Measurements from ENCODE around the gene PCDHB6.
"Not testable (repeated sequence)": the region's sequence is repeated elsewhere in the genome, so short reads cannot be mapped to it uniquely, and the experiment has no call there.

The PCDHB6 gene

GRCh38 chr5:141149812-141150211, at the start of gene PCDHB6:
Gene PCDHB6 (plus strand): TSS chr5:141150057. CDS start chr5:141150258, 201 bp downstream.
- no peaks in the 10 kb centered on the region for H3K36me3 ChIP-seq (ENCODE audit: insufficient read depth, low read length)
- H3K4me1 ChIP-seq (ENCODE audit: insufficient read depth, low read length): no peaks in the 10 kb centered on the region
- no peaks in the 10 kb centered on the region for H3K27me3 ChIP-seq (ENCODE audit: insufficient read depth, low read length)
- H2AFZ ChIP-seq (ENCODE audit: low read depth, low read length): no peak within 1 kb of the TSS
- H3K4me3 ChIP-seq (ENCODE audit: low read length): no peak within 1 kb of the TSS
- H3K9me3 ChIP-seq (ENCODE audit: low read length): peaks cover 14% of the 10 kb centered on the region

GRCh38 chr5:141100243-141100805, 49.5 kb upstream of the PCDHB6 start, which contains the start of gene PCDHB3:
Gene PCDHB3 (plus strand): TSS chr5:141100473. CDS start chr5:141100650, 177 bp downstream.
- peaks cover 43% of the 10 kb centered on the region for H3K9me3 ChIP-seq (ENCODE audit: low read length)

DNA sequence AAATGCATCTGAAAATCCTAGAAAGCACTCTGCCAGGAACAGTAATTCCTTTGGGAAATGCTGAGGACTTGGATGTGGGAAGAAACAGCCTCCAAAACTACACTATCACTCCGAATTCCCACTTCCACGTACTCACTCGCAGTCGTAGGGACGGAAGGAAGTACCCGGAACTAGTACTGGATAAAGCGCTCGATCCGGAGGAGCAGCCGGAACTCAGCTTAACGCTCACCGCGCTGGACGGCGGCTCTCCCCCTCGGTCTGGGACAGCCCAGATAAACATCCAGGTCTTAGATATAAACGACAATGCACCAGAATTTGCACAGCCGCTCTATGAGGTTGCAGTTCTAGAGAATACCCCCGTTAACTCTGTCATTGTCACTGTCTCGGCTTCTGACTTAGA, 48.8 kb upstream of the PCDHB6 start:
- no peaks in the 10 kb centered on the region for H3K27me3 ChIP-seq (ENCODE audit: insufficient read depth, low read length)
- no peaks in the 10 kb centered on the region for H3K4me1 ChIP-seq (ENCODE audit: insufficient read depth, low read length)
- peaks cover 42% of the 10 kb centered on the region for H3K36me3 ChIP-seq (ENCODE audit: insufficient read depth, low read length)
- H2AFZ ChIP-seq (ENCODE audit: low read depth, low read length): no peak overlapping the region
- H3K9me3 ChIP-seq (ENCODE audit: low read length): peaks cover 37% of the 10 kb centered on the region
- H3K4me3 ChIP-seq (ENCODE audit: low read length): no peak overlapping the region

More at GRCh38 chr5:141100243-141100805, 49.5 kb upstream of the PCDHB6 start, which contains the start of gene PCDHB3:
- no peak within 1 kb of the TSS for H2AFZ ChIP-seq (ENCODE audit: low read depth, low read length)
- peaks cover 46% of the 10 kb centered on the region for H3K36me3 ChIP-seq (ENCODE audit: insufficient read depth, low read length)
- no peak within 1 kb of the TSS for H3K4me3 ChIP-seq (ENCODE audit: low read length)
- H3K4me1 ChIP-seq (ENCODE audit: insufficient read depth, low read length): no peaks in the 10 kb centered on the region
- H3K27me3 ChIP-seq (ENCODE audit: insufficient read depth, low read length): no peaks in the 10 kb centered on the region

GRCh38 chr5:141102070-141102469, 47.8 kb upstream of the PCDHB6 start:
- Histone ChIP-seq H3K9me3 (ENCODE audit: low read length) (peaks cover 35% of the 10 kb centered on the region), H3K36me3 (ENCODE audit: insufficient read depth, low read length) (peaks cover 39% of the 10 kb centered on the region)
- not testable (repeated sequence) for H3K4me1 ChIP-seq (ENCODE audit: insufficient read depth, low read length); H3K27me3 ChIP-seq (ENCODE audit: insufficient read depth, low read length); H2AFZ ChIP-seq (ENCODE audit: low read depth, low read length); H3K4me3 ChIP-seq (ENCODE audit: low read length)

DNA sequence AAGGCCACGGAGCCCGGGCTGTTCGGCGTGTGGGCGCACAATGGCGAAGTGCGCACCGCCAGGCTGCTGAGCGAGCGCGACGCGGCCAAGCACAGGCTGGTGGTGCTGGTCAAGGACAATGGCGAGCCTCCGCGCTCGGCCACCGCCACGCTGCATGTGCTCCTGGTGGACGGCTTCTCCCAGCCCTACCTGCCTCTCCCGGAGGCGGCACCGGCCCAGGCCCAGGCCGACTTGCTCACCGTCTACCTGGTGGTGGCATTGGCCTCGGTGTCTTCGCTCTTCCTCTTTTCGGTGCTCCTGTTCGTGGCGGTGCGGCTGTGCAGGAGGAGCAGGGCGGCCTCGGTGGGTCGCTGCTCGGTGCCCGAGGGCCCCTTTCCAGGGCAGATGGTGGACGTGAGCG, 47.4 kb upstream of the PCDHB6 start:
- H3K4me1 ChIP-seq (ENCODE audit: insufficient read depth, low read length); H3K4me3 ChIP-seq (ENCODE audit: low read length); H2AFZ ChIP-seq (ENCODE audit: low read depth, low read length); H3K27me3 ChIP-seq (ENCODE audit: insufficient read depth, low read length): not testable (repeated sequence)
- Histone ChIP-seq H3K36me3 (ENCODE audit: insufficient read depth, low read length) (peaks cover 35% of the 10 kb centered on the region), H3K9me3 (ENCODE audit: low read length) (peaks cover 36% of the 10 kb centered on the region)

DNA sequence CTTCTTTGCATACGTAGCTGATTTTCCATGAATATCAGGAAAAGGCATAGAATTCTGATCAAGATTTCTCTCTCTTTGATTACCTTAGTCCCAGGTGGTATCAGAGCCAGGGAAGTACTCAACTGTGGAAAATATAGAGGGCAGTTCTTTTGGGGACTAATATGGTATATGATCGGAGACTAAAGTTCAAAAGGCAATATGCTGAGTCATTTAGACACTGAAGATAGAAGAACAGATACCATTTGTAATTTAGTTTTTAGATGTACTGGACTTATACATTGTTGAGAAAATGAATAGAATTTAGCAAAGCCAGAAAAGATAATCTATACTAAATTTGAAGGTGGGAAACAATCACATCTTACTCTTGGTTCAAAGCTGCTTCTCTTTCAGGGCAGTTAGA, 44.5 kb upstream of the PCDHB6 start:
- no peaks in the 10 kb centered on the region for H3K4me1 ChIP-seq (ENCODE audit: insufficient read depth, low read length)
- H3K27me3 ChIP-seq (ENCODE audit: insufficient read depth, low read length): no peaks in the 10 kb centered on the region
- H3K4me3 ChIP-seq (ENCODE audit: low read length): no peak overlapping the region
- peaks cover 20% of the 10 kb centered on the region for H3K9me3 ChIP-seq (ENCODE audit: low read length)
- peaks cover 16% of the 10 kb centered on the region for H3K36me3 ChIP-seq (ENCODE audit: insufficient read depth, low read length)
- H2AFZ ChIP-seq (ENCODE audit: low read depth, low read length): no peak overlapping the region

- Histone ChIP-seq H3K4me1 (ENCODE audit: insufficient read depth, low read length) (no peaks in the 10 kb centered on the region), H3K9me3 (ENCODE audit: low read length) (peaks cover 27% of the 10 kb centered on the region), H3K36me3 (ENCODE audit: insufficient read depth, low read length) (peaks cover 9% of the 10 kb centered on the region), H2AFZ (ENCODE audit: low read depth, low read length) (no peak overlapping the region), H3K27me3 (ENCODE audit: insufficient read depth, low read length) (no peaks in the 10 kb centered on the region), H3K4me3 (ENCODE audit: low read length) (no peak overlapping the region)
Observed at GRCh38 chr5:141119250-141119649, 30.6 kb upstream of the PCDHB6 start.

GRCh38 chr5:141121563-141121962, 28.3 kb upstream of the PCDHB6 start, which contains the start of gene PCDHB4:
Gene PCDHB4 (plus strand): TSS chr5:141121818. CDS start chr5:141121999, 181 bp downstream.
- Histone ChIP-seq H2AFZ (ENCODE audit: low read depth, low read length) (no peak within 1 kb of the TSS), H3K27me3 (ENCODE audit: insufficient read depth, low read length) (no peaks in the 10 kb centered on the region), H3K4me3 (ENCODE audit: low read length) (no peak within 1 kb of the TSS), H3K9me3 (ENCODE audit: low read length) (peaks cover 25% of the 10 kb centered on the region), H3K36me3 (ENCODE audit: insufficient read depth, low read length) (peaks cover 9% of the 10 kb centered on the region), H3K4me1 (ENCODE audit: insufficient read depth, low read length) (no peaks in the 10 kb centered on the region)

GRCh38 chr5:141121985-141122384, 27.9 kb upstream of the PCDHB6 start:
- H3K4me3 ChIP-seq (ENCODE audit: low read length): no peak overlapping the region

GRCh38 chr5:141123396-141124135, 26.3 kb upstream of the PCDHB6 start:
- H3K27me3 ChIP-seq (ENCODE audit: insufficient read depth, low read length); H3K4me3 ChIP-seq (ENCODE audit: low read length); H3K36me3 ChIP-seq (ENCODE audit: insufficient read depth, low read length); H2AFZ ChIP-seq (ENCODE audit: low read depth, low read length); H3K4me1 ChIP-seq (ENCODE audit: insufficient read depth, low read length): not testable (repeated sequence)
- H3K9me3 ChIP-seq (ENCODE audit: low read length): peaks cover 21% of the 10 kb centered on the region

More at GRCh38 chr5:141121985-141122384, 27.9 kb upstream of the PCDHB6 start:
- no peaks in the 10 kb centered on the region for H3K27me3 ChIP-seq (ENCODE audit: insufficient read depth, low read length)
- no peaks in the 10 kb centered on the region for H3K4me1 ChIP-seq (ENCODE audit: insufficient read depth, low read length)
- peaks cover 9% of the 10 kb centered on the region for H3K36me3 ChIP-seq (ENCODE audit: insufficient read depth, low read length)
- peaks cover 21% of the 10 kb centered on the region for H3K9me3 ChIP-seq (ENCODE audit: low read length)
- no peak overlapping the region for H2AFZ ChIP-seq (ENCODE audit: low read depth, low read length)

DNA sequence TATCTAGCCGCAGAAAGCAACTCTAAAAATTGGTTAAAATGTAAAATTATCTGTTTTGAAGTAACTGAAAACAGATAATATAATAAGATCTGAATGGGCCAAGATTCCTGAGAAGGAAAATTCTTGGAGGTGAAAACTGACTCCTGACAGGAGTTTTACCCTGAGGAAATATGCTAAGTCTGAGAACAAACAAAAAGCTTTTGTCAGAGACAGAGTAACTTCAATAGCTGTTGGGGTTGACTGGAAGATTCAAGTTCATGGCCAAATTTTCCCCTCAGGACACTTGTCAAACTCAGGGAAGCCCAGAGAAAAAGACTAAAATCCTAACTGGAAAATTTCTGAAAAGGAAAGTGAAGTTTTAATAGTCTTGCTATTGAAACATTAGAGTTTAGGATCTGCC, 22.6 kb upstream of the PCDHB6 start:
- Histone ChIP-seq H3K4me3 (ENCODE audit: low read length) (no peak overlapping the region), H3K36me3 (ENCODE audit: insufficient read depth, low read length) (peaks cover 4% of the 10 kb centered on the region), H3K9me3 (ENCODE audit: low read length) (peaks cover 11% of the 10 kb centered on the region), H3K4me1 (ENCODE audit: insufficient read depth, low read length) (no peaks in the 10 kb centered on the region), H3K27me3 (ENCODE audit: insufficient read depth, low read length) (no peaks in the 10 kb centered on the region), H2AFZ (ENCODE audit: low read depth, low read length) (no peak overlapping the region)

DNA sequence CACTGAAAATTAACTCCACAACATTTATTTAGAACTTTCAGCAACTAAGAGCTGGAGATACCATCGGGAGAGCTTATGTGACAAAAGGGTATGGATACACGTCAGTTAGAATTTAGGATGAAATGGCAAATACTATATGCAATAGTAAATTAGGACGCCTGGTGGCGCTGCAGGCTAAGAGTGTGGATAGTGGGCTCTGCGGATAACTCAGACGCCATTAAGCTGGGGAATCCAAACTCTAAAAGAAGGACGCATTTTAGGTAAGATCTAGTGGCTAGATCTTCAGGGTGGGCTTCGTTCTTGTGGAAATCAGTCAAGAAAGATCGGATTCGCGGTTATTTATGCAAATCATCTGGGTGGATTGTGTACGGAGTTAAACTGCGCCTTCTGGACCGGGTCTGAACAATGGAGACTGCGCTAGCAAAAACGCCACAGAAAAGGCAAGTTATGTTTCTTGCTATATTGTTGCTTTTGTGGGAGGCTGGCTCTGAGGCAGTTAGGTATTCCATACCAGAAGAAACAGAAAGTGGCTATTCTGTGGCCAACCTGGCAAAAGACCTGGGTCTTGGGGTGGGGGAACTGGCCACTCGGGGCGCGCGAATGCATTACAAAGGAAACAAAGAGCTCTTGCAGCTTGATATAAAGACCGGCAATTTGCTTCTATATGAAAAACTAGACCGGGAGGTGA, 14.7 kb upstream of the PCDHB6 start, which contains the start of gene PCDHB5:
TSS of gene PCDHB5 (plus strand) at position 177 of the 688 bp plus-strand sequence. CDS start at position 406, 229 bp downstream.
- Histone ChIP-seq H3K36me3 (ENCODE audit: insufficient read depth, low read length) (peaks cover 3% of the 10 kb centered on the region), H3K4me3 (ENCODE audit: low read length) (peak within 1 kb of the TSS; percentile 40), H2AFZ (ENCODE audit: low read depth, low read length) (no peak within 1 kb of the TSS), H3K9me3 (ENCODE audit: low read length) (peaks cover 14% of the 10 kb centered on the region), H3K4me1 (ENCODE audit: insufficient read depth, low read length) (no peaks in the 10 kb centered on the region), H3K27me3 (ENCODE audit: insufficient read depth, low read length) (no peaks in the 10 kb centered on the region)

DNA sequence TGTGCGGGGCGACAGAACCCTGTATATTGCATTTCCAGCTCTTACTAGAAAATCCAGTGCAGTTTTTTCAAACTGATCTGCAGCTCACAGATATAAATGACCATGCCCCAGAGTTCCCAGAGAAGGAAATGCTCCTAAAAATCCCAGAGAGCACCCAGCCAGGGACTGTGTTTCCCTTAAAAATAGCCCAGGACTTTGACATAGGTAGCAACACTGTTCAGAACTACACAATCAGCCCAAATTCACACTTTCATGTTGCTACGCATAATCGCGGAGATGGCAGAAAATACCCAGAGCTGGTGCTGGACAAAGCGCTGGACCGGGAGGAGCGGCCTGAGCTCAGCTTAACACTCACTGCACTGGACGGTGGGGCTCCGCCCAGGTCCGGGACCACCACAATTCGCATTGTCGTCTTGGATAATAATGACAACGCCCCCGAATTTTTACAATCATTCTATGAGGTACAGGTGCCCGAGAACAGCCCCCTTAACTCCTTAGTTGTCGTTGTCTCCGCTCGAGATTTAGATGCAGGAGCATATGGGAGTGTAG, 14.1 kb upstream of the PCDHB6 start:
- Histone ChIP-seq H2AFZ (ENCODE audit: low read depth, low read length) (no peak overlapping the region), H3K27me3 (ENCODE audit: insufficient read depth, low read length) (no peaks in the 10 kb centered on the region), H3K4me1 (ENCODE audit: insufficient read depth, low read length) (no peaks in the 10 kb centered on the region), H3K4me3 (ENCODE audit: low read length) (peak overlapping the region; percentile 40), H3K9me3 (ENCODE audit: low read length) (peaks cover 14% of the 10 kb centered on the region), H3K36me3 (ENCODE audit: insufficient read depth, low read length) (peaks cover 3% of the 10 kb centered on the region)
